Transverse colon (tissue), 4 donors: ENCODE measurements around the gene RUSC1.

Experiments used
- CTCF ChIP-seq, 5 experiments: fragments of 200-600 bp in 3 of 5; fragments of 450-650 bp in 2 of 5; sonication (generic) in 3 of 5; IDR thresholded peaks; 1 replicate in 2 of 5; 2 replicates in 3 of 5; pipeline ENCODE4 v1.5.1; 2016 to 2017; ENCODE audit warnings: antibody characterized with exemption in 5 of 5, inconsistent platforms in 3 of 5, mild to moderate bottlenecking in 2 of 5, moderate library complexity in 1 of 5
- EP300 ChIP-seq: sonication (generic); formaldehyde crosslinking; IDR thresholded peaks from one replicate; pipeline ENCODE4 v1.6.1; 2017; ENCODE audit warnings: antibody characterized with exemption, low read depth
- POLR2A ChIP-seq: fragments of 450-650 bp; IDR thresholded peaks from one replicate; pipeline ENCODE4 v1.6.1; 2016; ENCODE audit warnings: antibody characterized with exemption, mild to moderate bottlenecking, moderate library complexity
- POLR2AphosphoS5 ChIP-seq, 3 donors: sonication (generic); formaldehyde crosslinking; IDR thresholded peaks; one replicate each; pipeline ENCODE4 v1.6.1; 2016; ENCODE audit warnings: antibody characterized with exemption in 3 of 3

- TF ChIP-seq CTCF (IDR thresholded peaks at IDR 0.05) (no peak), POLR2A (no peak), POLR2AphosphoS5 (IDR thresholded peaks at IDR 0.05) (no peak), EP300 (no peak)
These were observed 25.3 kb upstream of the RUSC1 start for GRCh38 chr1:155295183-155295941.
